GM19035 (cell line): ENCODE data around the gene RHEX.

Experiments
- ATAC-seq: cut with Tn5 transposase; IDR thresholded peaks from one replicate; pipeline ENCODE4 v1.9.1; 2021; ENCODE audit not compliant: unreplicated experiment

Gene RHEX

DNA sequence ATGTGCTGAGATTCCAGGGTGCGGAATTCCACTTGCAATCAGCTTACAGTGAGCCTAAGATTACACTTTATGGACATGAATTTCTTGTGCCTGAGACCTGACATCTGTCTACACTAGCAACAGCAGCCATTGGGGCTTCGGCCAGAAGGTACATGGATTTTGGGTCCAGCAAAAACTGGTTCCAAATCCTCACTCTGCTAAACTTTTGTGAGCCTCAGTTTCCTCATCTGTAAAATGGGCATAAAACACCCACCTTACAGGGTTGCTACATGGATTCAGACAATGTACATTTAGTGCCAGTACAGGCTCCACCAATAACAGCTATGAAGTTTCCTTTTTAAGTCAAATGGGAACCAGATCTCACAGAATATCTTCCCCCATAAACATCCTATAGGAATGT lies 30.8 kb downstream of the RHEX start:
- ATAC-seq: no peak

DNA sequence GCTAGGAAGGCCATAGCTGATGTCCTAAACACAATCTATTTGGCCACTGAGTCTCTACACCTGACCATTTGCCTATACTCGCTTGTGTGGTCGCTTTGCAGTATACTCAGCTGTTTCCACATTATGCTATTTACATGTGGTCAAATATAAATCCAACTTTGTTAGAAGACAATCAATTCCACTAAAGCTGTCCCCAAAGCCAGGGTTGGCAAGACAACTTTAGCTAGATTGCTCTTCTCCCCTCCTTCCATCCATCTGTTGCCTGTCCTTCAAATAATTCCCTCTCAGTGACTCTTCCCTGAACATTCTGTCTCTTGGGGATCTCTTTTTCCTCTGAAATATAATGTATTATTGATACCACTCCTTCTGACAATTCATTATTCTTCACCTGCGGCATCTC lies 34.1 kb downstream of the RHEX start:
- ATAC-seq: no peak

DNA sequence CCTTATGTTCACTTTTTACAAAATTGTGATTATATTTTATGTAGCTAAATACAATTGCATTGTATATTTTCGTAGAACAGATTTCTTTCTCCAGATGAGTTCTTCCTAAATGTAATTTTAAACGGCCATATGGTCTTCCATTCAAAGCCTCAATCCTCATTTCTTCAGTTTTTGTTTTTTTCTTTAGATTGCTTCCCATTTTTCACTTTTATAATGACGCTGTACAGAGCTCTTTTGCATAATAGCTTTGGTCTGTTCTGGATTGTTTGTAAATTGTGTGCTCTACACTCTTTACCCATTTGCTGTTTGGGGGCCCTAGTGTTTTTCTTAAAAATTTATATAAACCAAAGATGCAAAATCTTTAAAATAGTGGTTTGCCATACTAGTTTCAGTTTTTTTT lies 36.4 kb downstream of the RHEX start:
- ATAC-seq: no peak

DNA sequence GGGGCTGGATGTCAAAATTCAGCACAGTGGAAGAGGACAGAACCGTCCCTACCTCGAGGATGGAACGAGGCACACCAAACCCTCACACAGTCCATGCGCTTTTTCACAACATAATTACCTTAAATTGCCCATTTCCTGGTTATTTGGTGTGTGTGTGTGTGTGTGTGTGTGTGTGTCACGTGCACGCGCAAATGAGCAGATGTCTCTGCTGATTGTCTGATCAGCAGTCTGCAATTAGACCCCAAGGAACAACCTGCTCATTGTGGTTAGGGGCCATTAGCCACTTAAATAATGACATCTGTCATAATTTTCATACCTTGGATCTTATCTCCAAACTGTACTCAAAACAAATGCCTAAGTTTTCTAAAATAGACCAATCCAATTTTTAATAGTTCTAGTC lies 41.1 kb downstream of the RHEX start:
- no peak for ATAC-seq

DNA sequence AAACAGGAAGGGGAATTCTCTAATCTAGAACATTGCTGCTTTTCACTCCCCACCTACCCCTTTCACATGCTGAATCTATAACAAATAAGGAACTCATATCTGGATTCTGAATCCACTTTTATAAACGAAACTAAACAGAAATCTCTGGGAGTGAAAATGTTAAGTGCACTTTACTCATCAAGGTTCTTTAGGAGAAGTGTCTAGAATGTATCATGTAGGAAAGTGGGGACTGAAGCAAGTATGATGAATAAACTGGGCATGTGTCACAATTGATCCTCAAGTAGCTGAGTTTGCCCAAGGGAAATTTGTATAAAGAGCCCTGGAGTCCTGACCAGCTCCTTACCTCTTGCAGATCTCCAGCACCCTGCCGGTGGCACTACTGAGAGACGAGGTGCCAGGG lies 44.4 kb downstream of the RHEX start:
- no peak for ATAC-seq

DNA sequence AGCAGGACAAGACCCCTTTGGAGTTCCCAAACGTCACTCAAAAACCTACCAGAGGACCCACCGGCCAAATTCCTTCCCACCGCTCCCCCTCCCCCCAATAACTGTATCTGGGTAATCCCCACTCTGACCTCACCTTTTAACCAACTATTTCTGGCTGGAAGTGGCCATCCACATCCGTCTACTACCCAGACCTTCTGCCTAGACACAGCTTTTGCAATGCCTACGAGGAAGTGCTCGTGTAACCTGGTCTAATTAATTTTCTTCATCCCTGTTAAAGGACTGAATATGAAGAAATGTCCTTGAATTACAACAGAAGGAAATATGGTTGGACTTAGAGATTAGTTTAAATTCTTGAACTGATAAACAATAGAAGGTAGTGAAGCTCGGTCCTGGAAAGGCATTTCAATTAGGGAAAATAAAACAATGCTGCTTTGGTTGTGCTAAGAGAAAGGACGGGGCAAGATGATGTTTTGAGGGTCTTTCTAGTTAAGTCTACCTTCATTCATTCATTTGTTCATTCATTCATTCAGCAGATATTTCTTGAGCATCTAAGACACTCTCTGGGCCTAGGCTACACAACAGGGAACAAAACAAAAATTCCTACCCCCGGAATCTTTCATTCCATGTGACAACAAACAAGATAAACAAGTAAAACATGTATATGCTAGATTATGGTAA lies 45.4 kb downstream of the RHEX start:
- ATAC-seq: no peak

DNA sequence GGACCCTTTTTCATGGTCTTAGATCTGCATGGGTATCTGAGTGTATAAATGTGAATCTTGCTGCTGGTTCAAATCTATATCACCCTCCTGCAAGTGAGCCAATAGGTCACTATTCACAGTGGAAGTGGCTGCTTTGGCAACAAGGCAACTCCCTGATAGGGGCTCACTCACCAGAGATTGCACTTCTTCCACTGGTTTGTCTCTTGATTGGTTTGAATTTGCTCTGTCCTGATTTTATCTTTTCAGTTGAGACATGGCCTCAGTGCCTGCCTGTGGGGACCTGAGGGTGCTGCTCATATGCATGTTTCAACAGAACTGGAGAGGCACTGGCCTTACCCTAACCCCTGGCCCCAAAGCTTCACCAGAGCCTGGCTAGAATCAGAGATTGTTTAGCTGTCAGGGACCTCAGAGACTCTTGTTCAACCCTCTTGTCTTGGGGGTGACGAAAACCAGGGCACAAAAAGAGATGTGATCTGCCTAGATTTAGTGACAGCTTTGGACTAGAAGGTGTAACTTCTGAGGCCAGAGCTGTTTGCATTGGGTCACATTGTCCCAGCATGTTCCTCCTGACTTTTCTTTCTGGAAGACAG lies 47.3 kb downstream of the RHEX start:
- ATAC-seq: no peak

DNA sequence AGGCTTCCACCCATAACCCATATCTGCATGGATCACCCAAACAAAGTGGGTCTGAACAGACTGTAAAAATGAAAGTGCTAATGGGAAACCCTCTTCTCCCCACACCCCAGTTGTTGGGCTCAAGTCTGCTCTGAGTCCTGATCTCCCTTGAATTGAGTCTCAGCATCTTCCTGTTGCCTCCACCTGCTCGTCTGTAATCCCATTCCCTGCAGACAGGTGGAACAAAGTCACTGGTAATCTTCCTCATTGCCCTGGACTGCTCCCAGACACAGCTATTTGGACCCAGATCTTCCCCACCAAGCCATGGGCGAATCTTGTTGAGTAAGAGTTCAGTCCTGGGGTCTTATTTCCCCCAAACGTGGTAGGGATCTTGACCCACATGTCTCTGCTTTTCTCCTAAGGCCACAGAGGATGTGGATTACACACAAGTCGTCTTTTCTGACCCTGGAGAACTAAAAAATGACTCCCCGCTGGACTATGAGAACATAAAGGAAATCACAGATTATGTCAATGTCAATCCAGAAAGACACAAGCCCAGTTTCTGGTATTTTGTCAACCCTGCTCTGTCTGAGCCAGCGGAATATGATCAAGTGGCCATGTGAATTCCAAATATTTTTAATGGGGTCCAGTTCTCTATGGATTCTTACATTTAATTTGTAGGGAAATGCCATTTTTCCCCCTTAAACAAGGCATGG lies 48.5 kb downstream of the RHEX start:
- no peak for ATAC-seq

DNA sequence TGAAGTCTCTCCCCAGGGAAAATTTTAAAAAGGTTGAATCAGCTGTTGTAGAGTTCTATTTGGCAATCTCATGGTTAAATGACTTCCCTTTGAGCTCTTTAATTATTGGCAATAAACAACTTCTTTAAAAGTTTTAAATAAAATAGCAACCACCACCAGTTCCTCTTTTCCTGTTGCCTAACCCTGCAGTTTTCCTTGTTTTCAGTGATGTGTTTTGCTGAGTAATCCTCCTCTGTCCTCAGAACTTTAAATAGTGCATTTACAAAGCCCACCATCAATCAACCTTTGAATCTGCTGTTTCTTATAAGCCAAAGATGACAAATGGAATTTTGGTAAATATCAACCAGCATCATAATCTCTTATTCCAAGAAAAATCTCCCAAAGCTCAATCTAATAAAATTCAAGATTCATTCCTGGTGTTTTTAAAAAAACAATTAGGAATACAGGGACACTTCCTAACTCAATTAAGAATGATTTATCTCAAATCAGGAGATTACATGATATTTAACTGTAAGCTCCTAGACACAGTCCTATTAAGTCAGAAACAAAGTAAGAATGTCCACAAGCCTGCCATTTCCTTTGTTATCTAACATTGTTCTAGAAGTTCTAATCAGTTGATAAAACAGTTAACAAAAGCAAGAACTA lies 49.4 kb downstream of the RHEX start:
- no peak for ATAC-seq

DNA sequence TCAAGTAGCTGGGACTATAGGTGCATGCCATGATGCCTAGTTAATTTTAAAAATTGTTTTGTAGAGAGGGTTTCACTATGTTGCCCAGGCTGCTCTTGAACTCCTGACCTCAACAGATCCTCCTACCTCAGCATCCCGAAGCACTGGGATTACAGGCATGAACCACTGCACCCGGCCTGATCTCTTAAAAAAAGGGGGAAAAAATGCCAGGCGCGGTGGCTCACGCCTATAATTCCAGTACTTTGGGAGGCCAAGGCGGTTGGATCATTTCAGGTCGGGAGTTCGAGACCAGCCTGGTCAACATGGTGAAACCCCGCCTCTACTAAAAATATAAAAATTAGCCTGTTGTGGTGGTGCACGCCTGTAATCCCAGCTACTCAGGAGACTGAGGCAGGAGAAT lies 51.0 kb downstream of the RHEX start:
- ATAC-seq: no peak

DNA sequence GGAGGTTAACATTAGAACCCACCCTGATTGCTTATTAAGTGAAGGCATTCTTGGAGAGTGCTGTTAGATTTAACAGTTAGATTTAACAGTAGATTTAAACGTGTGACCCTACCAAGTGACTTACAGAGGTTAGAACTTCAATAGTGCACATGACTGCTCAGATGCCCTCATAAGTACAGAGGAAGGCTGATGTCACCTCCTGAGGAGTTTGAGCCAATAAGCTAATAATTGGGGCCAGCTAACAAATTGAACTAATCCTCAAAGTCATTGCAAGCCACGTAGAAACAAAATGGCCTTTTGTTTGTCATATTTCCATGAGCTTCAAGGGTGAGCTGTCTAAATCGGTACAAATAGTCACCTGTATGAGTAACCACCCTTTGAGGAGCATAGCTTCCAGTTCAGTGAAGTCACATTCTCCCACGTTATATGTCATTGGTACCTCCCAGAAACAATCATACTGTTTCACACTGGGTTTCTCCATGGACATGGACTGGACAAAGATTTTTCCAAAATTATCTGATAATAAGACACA lies 52.6 kb downstream of the RHEX start:
- no peak for ATAC-seq

DNA sequence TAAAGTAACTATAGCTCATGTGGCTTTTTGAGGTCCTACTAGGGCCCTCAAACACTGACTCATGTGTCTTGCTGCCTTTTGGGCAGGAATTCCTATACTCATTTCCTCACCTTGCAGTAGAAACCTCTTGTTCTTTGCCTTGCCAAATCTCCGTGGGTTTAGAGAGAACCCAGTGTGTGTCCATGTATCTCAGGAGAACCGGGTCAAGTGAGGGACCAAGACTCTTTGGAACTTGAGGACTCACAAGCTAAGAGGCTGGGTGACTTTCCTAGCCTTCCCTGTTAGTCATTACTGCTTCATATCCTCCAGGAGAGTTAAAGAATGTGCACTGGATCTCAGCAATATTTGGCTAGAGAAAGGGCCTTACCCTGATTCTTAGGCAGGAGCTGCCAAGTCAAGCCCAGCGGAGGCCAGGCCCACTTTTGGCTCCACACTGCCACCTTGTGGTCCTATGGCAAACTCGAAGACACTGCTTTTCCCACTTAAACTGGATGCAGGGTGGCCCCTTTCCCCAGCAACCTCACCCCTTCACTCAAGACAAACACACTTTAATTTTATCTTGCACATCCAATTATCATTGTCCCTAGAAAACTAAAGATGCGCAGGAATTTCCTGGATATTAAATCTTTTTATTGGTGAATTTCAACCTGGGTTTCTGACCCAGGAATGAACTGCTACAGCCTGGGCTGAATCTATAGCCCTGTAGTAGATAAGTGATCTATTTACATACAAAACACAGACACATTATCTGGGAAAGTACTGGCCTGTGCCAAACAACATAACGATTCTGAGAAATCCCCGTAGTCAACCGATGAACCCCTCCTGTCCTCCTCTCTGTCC lies 53.6 kb downstream of the RHEX start:
- ATAC-seq: no peak

DNA sequence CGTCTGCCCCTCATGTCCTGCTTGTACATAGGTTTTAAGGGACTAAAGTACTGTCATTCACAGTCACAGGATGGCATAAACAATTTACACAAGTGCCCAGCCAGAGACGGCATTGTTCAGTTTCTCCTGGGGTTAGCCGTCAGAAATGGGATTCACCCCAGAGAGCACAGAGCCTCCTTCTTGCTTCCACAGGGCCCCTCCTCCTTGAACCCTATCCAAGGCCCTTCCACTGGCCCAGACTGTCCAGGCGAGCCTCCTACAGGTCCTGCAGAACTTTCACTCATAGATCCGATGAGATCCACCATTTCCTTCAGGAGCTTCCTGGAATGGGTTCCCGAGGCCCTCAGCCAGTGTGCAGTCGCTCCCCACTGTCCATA lies 54.2 kb downstream of the RHEX start:
- ATAC-seq: no peak

DNA sequence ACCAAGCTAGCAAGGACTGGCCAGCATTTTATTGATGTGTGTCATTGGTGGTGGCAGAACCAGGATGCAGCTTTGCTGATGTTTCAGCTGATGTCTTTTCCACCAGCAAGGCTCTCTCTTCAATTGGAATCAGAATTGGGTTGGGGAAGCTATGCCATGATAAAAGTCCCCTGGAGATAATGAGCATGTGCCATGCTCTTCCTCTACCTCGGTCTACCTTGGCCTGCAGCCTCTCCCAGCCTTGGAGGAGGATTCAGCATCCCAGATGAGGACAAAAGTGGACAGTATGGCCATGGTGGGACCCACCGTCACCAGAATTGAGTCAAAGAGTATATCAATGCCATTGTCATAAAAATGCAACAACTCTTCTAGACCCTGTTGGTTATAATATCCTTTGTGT lies 55.7 kb downstream of the RHEX start:
- no peak for ATAC-seq

DNA sequence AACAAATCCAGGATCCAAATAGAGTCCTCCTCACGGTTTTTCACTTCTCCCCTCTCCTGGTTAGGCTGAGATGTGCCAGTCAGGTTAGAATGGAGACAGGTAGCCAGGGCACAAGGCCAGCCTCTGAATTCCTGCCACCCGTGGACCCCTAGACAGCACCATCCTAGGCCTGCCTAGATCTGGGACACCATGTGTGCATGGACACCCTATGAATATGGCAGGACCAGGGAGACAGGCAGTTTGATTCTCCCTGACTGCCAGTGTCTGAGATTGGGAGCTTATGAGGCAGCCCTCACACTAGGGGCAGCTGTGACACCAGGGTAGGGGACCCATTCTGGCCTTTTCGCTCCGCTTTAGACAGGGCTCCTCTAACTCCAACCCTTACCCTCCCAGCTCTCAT lies 56.7 kb downstream of the RHEX start:
- ATAC-seq: no peak

DNA sequence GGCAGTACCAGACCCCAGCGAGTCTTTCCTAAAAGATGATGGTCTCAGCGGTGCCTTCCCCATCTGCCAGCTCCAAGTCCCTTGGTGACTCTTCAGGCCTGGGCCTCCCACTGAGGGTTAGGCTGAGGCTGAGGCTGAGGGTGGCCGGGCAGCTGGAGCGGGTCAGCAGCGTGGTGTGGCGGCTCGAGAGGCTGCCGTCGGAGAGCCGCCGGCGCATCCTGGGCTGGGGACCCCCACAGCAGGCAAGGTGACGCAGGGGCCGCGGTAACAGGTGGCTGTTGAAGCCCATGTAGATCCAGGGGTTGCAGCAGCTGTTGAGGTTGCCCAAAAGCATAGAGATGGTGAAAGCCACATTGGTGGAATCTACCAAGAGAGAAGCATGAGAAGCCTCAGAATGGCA lies 57.2 kb downstream of the RHEX start:
- ATAC-seq: no peak

DNA sequence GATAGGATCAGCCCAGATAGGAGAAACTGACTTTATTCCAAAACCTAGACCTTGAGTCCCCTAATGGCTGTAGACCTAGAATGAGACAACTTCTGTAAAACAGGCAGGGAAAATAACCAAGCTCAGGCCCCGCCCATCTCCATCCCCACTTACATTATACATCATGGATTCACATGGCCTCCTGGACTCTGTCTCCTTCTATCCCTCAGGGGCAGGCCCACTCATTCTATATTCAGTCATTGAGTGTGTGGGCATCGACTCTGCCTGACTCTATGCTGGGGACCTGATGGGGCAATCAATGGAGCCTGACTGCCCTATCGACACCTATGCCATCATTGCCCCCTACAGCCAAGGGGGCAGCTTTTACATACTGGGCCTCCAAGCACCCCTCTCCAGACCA lies 57.8 kb downstream of the RHEX start:
- ATAC-seq: no peak

DNA sequence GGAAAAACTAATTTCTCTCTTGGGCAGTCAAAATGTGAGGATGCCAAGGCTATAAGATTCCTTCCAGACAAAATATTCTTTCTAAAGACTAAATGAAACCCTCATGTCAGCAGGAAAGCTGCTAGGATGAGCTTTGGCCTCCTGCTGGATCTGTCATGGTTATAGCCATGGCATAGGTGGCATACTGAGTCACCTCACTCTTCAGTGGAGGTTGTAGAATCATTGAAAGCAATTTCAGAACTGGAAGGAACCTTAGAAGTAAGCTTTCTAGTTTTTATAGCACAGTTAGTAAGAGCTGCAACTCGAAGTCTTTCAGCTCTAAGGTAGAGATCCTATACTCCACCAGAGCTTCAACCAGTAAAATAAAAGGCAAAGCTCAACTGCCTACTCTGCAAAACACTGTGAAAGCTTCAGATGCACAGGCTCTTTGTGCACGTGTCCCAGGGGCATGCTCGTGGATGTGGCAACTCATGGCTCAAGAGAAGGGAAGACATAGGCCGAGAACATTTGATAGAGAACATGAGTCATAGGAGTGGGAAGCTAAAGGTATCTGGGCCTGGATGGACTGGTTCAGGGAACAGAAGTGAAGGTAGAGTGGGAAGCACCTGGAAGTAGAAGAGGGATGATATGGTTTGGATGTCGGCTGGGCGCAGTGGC lies 58.4 kb downstream of the RHEX start:
- no peak for ATAC-seq

DNA sequence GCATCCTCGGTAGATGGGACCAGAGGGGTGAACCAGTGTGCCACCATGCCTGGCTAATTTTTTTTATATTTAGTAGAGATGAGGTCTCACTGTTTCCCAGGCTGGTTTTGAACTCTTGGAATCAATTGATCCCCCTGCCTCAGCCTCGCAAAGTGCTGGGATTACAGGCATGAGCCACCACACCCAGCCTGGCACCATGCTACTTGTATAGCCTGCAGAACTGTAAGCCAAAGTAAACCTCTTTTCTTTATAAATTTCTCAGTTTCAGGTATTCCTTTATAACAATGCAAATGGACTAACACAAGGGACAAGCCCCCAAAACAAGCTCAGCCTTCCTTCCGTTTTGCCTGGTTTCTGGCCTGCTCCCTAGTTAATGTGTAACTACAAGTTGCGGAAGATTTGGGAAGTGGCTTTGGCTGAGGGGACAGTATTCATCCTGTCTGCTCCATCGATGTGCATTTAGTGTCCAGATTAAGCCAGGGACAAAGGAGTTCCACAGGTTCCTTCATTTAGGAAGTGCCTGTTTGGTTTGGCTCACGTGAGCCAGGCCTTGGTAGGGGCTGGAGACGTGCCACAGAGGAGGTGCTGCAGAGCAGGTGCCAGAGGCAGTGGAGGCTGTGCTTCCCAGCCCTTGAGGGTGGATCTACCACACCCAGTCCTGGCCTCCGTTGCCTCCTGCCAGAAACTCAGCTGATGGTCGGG lies 59.8 kb downstream of the RHEX start:
- ATAC-seq: no peak
